HG03432 (cell line): ENCODE results near the gene ORC3.
A peak's percentile ranks its signal among the peaks of the same experiment; 100 is the strongest.
"Not testable (repeated sequence)": the region's sequence is repeated elsewhere in the genome, so short reads cannot be mapped to it uniquely, and the experiment has no call there.

Experiments used
- ATAC-seq: cut with Tn5 transposase; IDR thresholded peaks from one replicate; pipeline ENCODE4 v1.9.1; 2021; ENCODE audit warnings: mild to moderate bottlenecking, moderate library complexity; ENCODE audit not compliant: unreplicated experiment

ORC3 gene

GRCh38 chr6:87658516-87658915 lies 68.6 kb downstream of the ORC3 start:
- ATAC-seq, result no peak

GRCh38 chr6:87660226-87660911 lies 70.4 kb downstream of the ORC3 start:
- no peak for ATAC-seq

GRCh38 chr6:87661016-87661415 lies 71.1 kb downstream of the ORC3 start:
- no peak for ATAC-seq

- no peak for ATAC-seq
These were observed 71.6 kb downstream of the ORC3 start for GRCh38 chr6:87661503-87661902.

GRCh38 chr6:87663434-87663833 lies 73.5 kb downstream of the ORC3 start:
- ATAC-seq, result no peak

GRCh38 chr6:87664921-87665485 lies 75.1 kb downstream of the ORC3 start:
- no peak for ATAC-seq

- no peak for ATAC-seq
These were observed 77.1 kb downstream of the ORC3 start for GRCh38 chr6:87667032-87667431.

GRCh38 chr6:87668013-87668412 lies 78.1 kb downstream of the ORC3 start:
- no peak for ATAC-seq

GRCh38 chr6:87669051-87669450 lies 79.1 kb downstream of the ORC3 start:
- ATAC-seq, result no peak

- ATAC-seq, result no peak
These were observed 80.8 kb downstream of the ORC3 start for GRCh38 chr6:87670707-87671106.

- no peak for ATAC-seq
These were observed 81.7 kb downstream of the ORC3 start for GRCh38 chr6:87671555-87672029.

- no peak for ATAC-seq
These were observed 82.7 kb downstream of the ORC3 start for GRCh38 chr6:87672641-87673040.

- no peak for ATAC-seq
These were observed 83.3 kb downstream of the ORC3 start for GRCh38 chr6:87673237-87673636.

GRCh38 chr6:87674290-87674689 lies 84.4 kb downstream of the ORC3 start:
- no peak for ATAC-seq

GRCh38 chr6:87675004-87675681 lies 85.2 kb downstream of the ORC3 start:
- ATAC-seq, result no peak

GRCh38 chr6:87682310-87682709 lies 92.4 kb downstream of the ORC3 start:
- ATAC-seq, result peak; percentile 71

GRCh38 chr6:87683890-87684289 lies 94.0 kb downstream of the ORC3 start:
- no peak for ATAC-seq

- no peak for ATAC-seq
These were observed 95.1 kb downstream of the ORC3 start for GRCh38 chr6:87684895-87685654.

- ATAC-seq, result not testable (repeated sequence)
These were observed 96.8 kb downstream of the ORC3 start for GRCh38 chr6:87686636-87687205.

GRCh38 chr6:87687296-87687695 lies 97.4 kb downstream of the ORC3 start:
- no peak for ATAC-seq

GRCh38 chr6:87687893-87688292 lies 98.0 kb downstream of the ORC3 start:
- ATAC-seq, result not testable (repeated sequence)
